Stimulated activated naive CD8-positive, alpha-beta T cell treated with anti-CD3 and anti-CD28 coated beads, Interleukin-15, Interleukin-2, amounts not matched to agents 100 ng/mL and 50 ng/mL, for 24 hours (primary cell): ENCODE measurements around the gene NR5A1.

Experiments used
- H3K27ac Mint-ChIP-seq: one replicate; pipeline ENCODE4 v1.8.0; 2021; ENCODE audit warnings: mild to moderate bottlenecking, mixed read lengths
- H3K27me3 Mint-ChIP-seq: one replicate; pipeline ENCODE4 v1.8.0; 2021; ENCODE audit warnings: mixed read lengths
- H3K36me3 Mint-ChIP-seq: one replicate; pipeline ENCODE4 v1.8.0; 2021; ENCODE audit warnings: low read depth, mixed read lengths
- H3K4me1 Mint-ChIP-seq: one replicate; pipeline ENCODE4 v1.8.0; 2021; ENCODE audit warnings: low read depth, mixed read lengths
- H3K4me3 Mint-ChIP-seq: one replicate; pipeline ENCODE4 v1.8.0; 2021; ENCODE audit warnings: mild to moderate bottlenecking, mixed read lengths
- H3K9me3 Mint-ChIP-seq: one replicate; pipeline ENCODE4 v1.8.0; 2021; ENCODE audit warnings: mixed read lengths

NR5A1 gene

GRCh38 chr9:124506931-124507879 is at the start of gene NR5A1:
Gene NR5A1, minus strand, starts transcription at chr9:124507399. Its CDS starts 4,004 bp downstream, at chr9:124503395.
- H3K36me3 Mint-ChIP-seq = no peaks in the 10 kb centered on the region
- peaks cover 14% of the 10 kb centered on the region for H3K27me3 Mint-ChIP-seq
- H3K9me3 Mint-ChIP-seq = no peaks in the 10 kb centered on the region
- H3K27ac Mint-ChIP-seq = no peak within 1 kb of the TSS
- no peak within 1 kb of the TSS for H3K4me3 Mint-ChIP-seq
- peaks cover 12% of the 10 kb centered on the region for H3K4me1 Mint-ChIP-seq

GRCh38 chr9:124555043-124555442 is 47.8 kb upstream of the NR5A1 start:
- no peaks in the 10 kb centered on the region for H3K4me1 Mint-ChIP-seq
- no peak overlapping the region for H3K27ac Mint-ChIP-seq
- no peaks in the 10 kb centered on the region for H3K36me3 Mint-ChIP-seq

GRCh38 chr9:124553738-124554137 is 46.5 kb upstream of the NR5A1 start:
- no peak overlapping the region for H3K27ac Mint-ChIP-seq
- no peak overlapping the region for H3K4me3 Mint-ChIP-seq
- H3K27me3 Mint-ChIP-seq = no peaks in the 10 kb centered on the region
- no peaks in the 10 kb centered on the region for H3K9me3 Mint-ChIP-seq
- no peaks in the 10 kb centered on the region for H3K36me3 Mint-ChIP-seq
- peaks cover 9% of the 10 kb centered on the region for H3K4me1 Mint-ChIP-seq

More at GRCh38 chr9:124555043-124555442, 47.8 kb upstream of the NR5A1 start:
- Mint-ChIP-seq H3K27me3 (no peaks in the 10 kb centered on the region), H3K9me3 (no peaks in the 10 kb centered on the region), H3K4me3 (no peak overlapping the region)

GRCh38 chr9:124552273-124552605 is 45.0 kb upstream of the NR5A1 start:
- H3K4me1 Mint-ChIP-seq = peaks cover 21% of the 10 kb centered on the region
- H3K27me3 Mint-ChIP-seq = no peaks in the 10 kb centered on the region
- no peaks in the 10 kb centered on the region for H3K9me3 Mint-ChIP-seq
- no peaks in the 10 kb centered on the region for H3K36me3 Mint-ChIP-seq
- no peak overlapping the region for H3K4me3 Mint-ChIP-seq
- no peak overlapping the region for H3K27ac Mint-ChIP-seq

- H3K36me3 Mint-ChIP-seq = no peaks in the 10 kb centered on the region
- peaks cover 22% of the 10 kb centered on the region for H3K4me1 Mint-ChIP-seq
- H3K4me3 Mint-ChIP-seq = no peak overlapping the region
- no peaks in the 10 kb centered on the region for H3K9me3 Mint-ChIP-seq
- no peak overlapping the region for H3K27ac Mint-ChIP-seq
- no peaks in the 10 kb centered on the region for H3K27me3 Mint-ChIP-seq
Observed at GRCh38 chr9:124551472-124552272, 44.5 kb upstream of the NR5A1 start.

GRCh38 chr9:124550072-124550471 is 42.9 kb upstream of the NR5A1 start:
- Mint-ChIP-seq H3K27ac (peak overlapping the region; percentile 18), H3K4me1 (peaks cover 22% of the 10 kb centered on the region), H3K36me3 (no peaks in the 10 kb centered on the region), H3K27me3 (peaks cover 4% of the 10 kb centered on the region), H3K4me3 (no peak overlapping the region), H3K9me3 (no peaks in the 10 kb centered on the region)

GRCh38 chr9:124549016-124549415 is 41.8 kb upstream of the NR5A1 start:
- Mint-ChIP-seq H3K4me3 (no peak overlapping the region), H3K36me3 (no peaks in the 10 kb centered on the region), H3K9me3 (no peaks in the 10 kb centered on the region), H3K4me1 (peaks cover 22% of the 10 kb centered on the region), H3K27me3 (peaks cover 4% of the 10 kb centered on the region), H3K27ac (peak overlapping the region; percentile 49)

- Mint-ChIP-seq H3K27me3 (peaks cover 4% of the 10 kb centered on the region), H3K27ac (no peak overlapping the region), H3K36me3 (no peaks in the 10 kb centered on the region), H3K4me1 (peaks cover 18% of the 10 kb centered on the region), H3K9me3 (no peaks in the 10 kb centered on the region), H3K4me3 (no peak overlapping the region)
Observed at GRCh38 chr9:124544535-124544934, 37.3 kb upstream of the NR5A1 start.

GRCh38 chr9:124541824-124542223 is 34.6 kb upstream of the NR5A1 start:
- Mint-ChIP-seq H3K27ac (no peak overlapping the region), H3K27me3 (peaks cover 4% of the 10 kb centered on the region), H3K4me1 (no peaks in the 10 kb centered on the region), H3K36me3 (no peaks in the 10 kb centered on the region), H3K4me3 (no peak overlapping the region), H3K9me3 (no peaks in the 10 kb centered on the region)

GRCh38 chr9:124537926-124538325 is 30.7 kb upstream of the NR5A1 start:
- H3K36me3 Mint-ChIP-seq = no peaks in the 10 kb centered on the region
- H3K27ac Mint-ChIP-seq = no peak overlapping the region
- H3K27me3 Mint-ChIP-seq = no peaks in the 10 kb centered on the region
- no peaks in the 10 kb centered on the region for H3K9me3 Mint-ChIP-seq
- no peaks in the 10 kb centered on the region for H3K4me1 Mint-ChIP-seq
- no peak overlapping the region for H3K4me3 Mint-ChIP-seq

GRCh38 chr9:124535846-124536245 is 28.6 kb upstream of the NR5A1 start:
- Mint-ChIP-seq H3K27me3 (no peaks in the 10 kb centered on the region), H3K4me1 (no peaks in the 10 kb centered on the region), H3K4me3 (no peak overlapping the region), H3K27ac (no peak overlapping the region), H3K36me3 (no peaks in the 10 kb centered on the region), H3K9me3 (no peaks in the 10 kb centered on the region)

- H3K36me3 Mint-ChIP-seq = no peaks in the 10 kb centered on the region
- H3K4me1 Mint-ChIP-seq = no peaks in the 10 kb centered on the region
- no peaks in the 10 kb centered on the region for H3K9me3 Mint-ChIP-seq
- H3K27me3 Mint-ChIP-seq = no peaks in the 10 kb centered on the region
- no peak overlapping the region for H3K4me3 Mint-ChIP-seq
- H3K27ac Mint-ChIP-seq = no peak overlapping the region
Observed at GRCh38 chr9:124532897-124533296, 25.7 kb upstream of the NR5A1 start.

GRCh38 chr9:124531115-124531514 is 23.9 kb upstream of the NR5A1 start:
- H3K27me3 Mint-ChIP-seq = no peaks in the 10 kb centered on the region
- H3K27ac Mint-ChIP-seq = no peak overlapping the region
- H3K9me3 Mint-ChIP-seq = no peaks in the 10 kb centered on the region
- no peak overlapping the region for H3K4me3 Mint-ChIP-seq
- H3K4me1 Mint-ChIP-seq = no peaks in the 10 kb centered on the region
- no peaks in the 10 kb centered on the region for H3K36me3 Mint-ChIP-seq

- H3K9me3 Mint-ChIP-seq = no peaks in the 10 kb centered on the region
- no peak overlapping the region for H3K4me3 Mint-ChIP-seq
- H3K27ac Mint-ChIP-seq = no peak overlapping the region
- no peaks in the 10 kb centered on the region for H3K4me1 Mint-ChIP-seq
- H3K36me3 Mint-ChIP-seq = no peaks in the 10 kb centered on the region
- no peaks in the 10 kb centered on the region for H3K27me3 Mint-ChIP-seq
Observed at GRCh38 chr9:124530246-124530645, 23.0 kb upstream of the NR5A1 start.

- H3K27me3 Mint-ChIP-seq = no peaks in the 10 kb centered on the region
- no peaks in the 10 kb centered on the region for H3K4me1 Mint-ChIP-seq
- no peak overlapping the region for H3K4me3 Mint-ChIP-seq
- no peaks in the 10 kb centered on the region for H3K36me3 Mint-ChIP-seq
- no peak overlapping the region for H3K27ac Mint-ChIP-seq
- no peaks in the 10 kb centered on the region for H3K9me3 Mint-ChIP-seq
Observed at GRCh38 chr9:124527781-124528180, 20.6 kb upstream of the NR5A1 start.
